ENCODE results near the gene FDXACB1.

The FDXACB1 gene

GRCh38 chr11:111923351-111923788 lies 44.4 kb upstream of the FDXACB1 start:
- H3K4me3 ChIP-seq (ENCODE audit: low read depth, low read length), result no peak overlapping the region
- no peak for DNase-seq (ENCODE audit: low read depth)
- no peak for TF ChIP-seq MYC (IDR thresholded peaks at IDR 0.05; ENCODE audit: low read depth, low read length)
- TF ChIP-seq CTCF (IDR thresholded peaks at IDR 0.05; ENCODE audit: low read depth, low read length), result no peak
- TF ChIP-seq POLR2A (IDR thresholded peaks at IDR 0.05; ENCODE audit: extremely low read depth, insufficient read length), result no peak
- TF ChIP-seq MAX (IDR thresholded peaks at IDR 0.05; ENCODE audit: low read depth, low read length), result no peak

GRCh38 chr11:111922803-111923202 lies 43.8 kb upstream of the FDXACB1 start:
- no peak for DNase-seq (ENCODE audit: low read depth)
- TF ChIP-seq CTCF (IDR thresholded peaks at IDR 0.05; ENCODE audit: low read depth, low read length) (no peak), POLR2A (IDR thresholded peaks at IDR 0.05; ENCODE audit: extremely low read depth, insufficient read length) (no peak), MAX (IDR thresholded peaks at IDR 0.05; ENCODE audit: low read depth, low read length) (no peak), MYC (IDR thresholded peaks at IDR 0.05; ENCODE audit: low read depth, low read length) (no peak)
- no peak overlapping the region for H3K4me3 ChIP-seq (ENCODE audit: low read depth, low read length)

- no peak overlapping the region for H3K4me3 ChIP-seq (ENCODE audit: low read depth, low read length)
- DNase-seq (ENCODE audit: low read depth), result no peak
- TF ChIP-seq POLR2A (IDR thresholded peaks at IDR 0.05; ENCODE audit: extremely low read depth, insufficient read length), result no peak
- no peak for TF ChIP-seq MAX (IDR thresholded peaks at IDR 0.05; ENCODE audit: low read depth, low read length)
- TF ChIP-seq CTCF (IDR thresholded peaks at IDR 0.05; ENCODE audit: low read depth, low read length), result no peak
- no peak for TF ChIP-seq MYC (IDR thresholded peaks at IDR 0.05; ENCODE audit: low read depth, low read length)
These were observed 42.7 kb upstream of the FDXACB1 start for GRCh38 chr11:111921541-111922230.

GRCh38 chr11:111920908-111921307 lies 41.9 kb upstream of the FDXACB1 start:
- TF ChIP-seq CTCF (IDR thresholded peaks at IDR 0.05; ENCODE audit: low read depth, low read length) (no peak), POLR2A (IDR thresholded peaks at IDR 0.05; ENCODE audit: extremely low read depth, insufficient read length) (no peak), MAX (IDR thresholded peaks at IDR 0.05; ENCODE audit: low read depth, low read length) (no peak), MYC (IDR thresholded peaks at IDR 0.05; ENCODE audit: low read depth, low read length) (no peak)
- no peak for DNase-seq (ENCODE audit: low read depth)
- no peak overlapping the region for H3K4me3 ChIP-seq (ENCODE audit: low read depth, low read length)

GRCh38 chr11:111918390-111919256 lies 39.7 kb upstream of the FDXACB1 start, which contains the start of gene C11orf52:
Gene C11orf52, plus strand, starts transcription at chr11:111918913. Its CDS starts 60 bp downstream, at chr11:111918973.
- no peak for DNase-seq (ENCODE audit: low read depth)
- H3K4me3 ChIP-seq (ENCODE audit: low read depth, low read length), result no peak within 1 kb of the TSS
- TF ChIP-seq CTCF (IDR thresholded peaks at IDR 0.05; ENCODE audit: low read depth, low read length) (no peak), POLR2A (IDR thresholded peaks at IDR 0.05; ENCODE audit: extremely low read depth, insufficient read length) (no peak), MAX (IDR thresholded peaks at IDR 0.05; ENCODE audit: low read depth, low read length) (no peak), MYC (IDR thresholded peaks at IDR 0.05; ENCODE audit: low read depth, low read length) (no peak)

Data from NB4 (cell line).